Stimulated activated CD4-positive, alpha-beta T cell treated with anti-CD3 and anti-CD28 coated beads, TNF-alpha, amount 100 ng/mL, for 48 hours (primary cell): ENCODE results near the gene ATP11C.
"Not testable (repeated sequence)": the region's sequence is repeated elsewhere in the genome, so short reads cannot be mapped to it uniquely, and the experiment has no call there.

Experiments used
- DNase-seq, 3 donors: peaks; one replicate each; pipeline ENCODE4 v3.0.0-alpha.2; 2020; ENCODE audit warnings: low read depth in 3 of 3

The ATP11C gene

DNA sequence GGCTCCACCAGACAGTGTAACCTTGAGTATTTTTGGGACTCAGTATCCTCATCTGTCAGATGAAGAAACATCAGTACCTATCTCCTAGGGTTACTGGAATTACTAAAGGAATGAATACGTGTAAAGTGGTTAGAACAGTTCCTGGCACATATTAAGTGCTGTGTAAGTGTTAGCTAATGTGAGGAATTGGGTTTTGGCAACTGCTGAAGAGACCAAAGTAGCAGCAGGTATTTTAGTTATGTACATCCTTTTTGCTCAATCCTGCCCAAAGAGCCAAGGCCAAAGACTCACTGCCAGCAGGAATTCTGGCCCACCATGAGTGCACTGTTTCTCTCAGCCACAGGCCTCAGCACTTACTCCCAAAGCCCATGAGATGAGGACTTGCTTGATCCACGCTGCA is 208.2 kb downstream of the ATP11C start:
- DNase-seq: no peak

DNA sequence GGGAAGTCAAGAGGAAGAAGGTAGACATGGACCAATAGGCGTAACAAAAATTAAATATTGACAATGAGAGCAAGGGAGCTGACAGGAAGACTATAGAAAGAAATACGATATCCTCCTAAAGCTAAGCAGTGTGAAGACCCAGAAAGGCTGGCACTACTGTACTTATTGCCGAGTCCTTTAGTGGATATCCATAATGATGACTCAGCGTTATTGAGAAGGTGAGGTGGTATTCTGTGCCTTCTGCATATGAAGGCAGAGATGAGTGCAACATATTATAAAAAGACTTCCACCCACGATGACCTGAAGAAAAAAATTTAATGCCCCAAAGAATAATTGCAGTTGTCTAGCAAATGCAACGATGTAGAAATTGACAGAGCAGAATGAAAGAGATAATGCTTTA is 211.9 kb downstream of the ATP11C start:
- DNase-seq: no peak

DNA sequence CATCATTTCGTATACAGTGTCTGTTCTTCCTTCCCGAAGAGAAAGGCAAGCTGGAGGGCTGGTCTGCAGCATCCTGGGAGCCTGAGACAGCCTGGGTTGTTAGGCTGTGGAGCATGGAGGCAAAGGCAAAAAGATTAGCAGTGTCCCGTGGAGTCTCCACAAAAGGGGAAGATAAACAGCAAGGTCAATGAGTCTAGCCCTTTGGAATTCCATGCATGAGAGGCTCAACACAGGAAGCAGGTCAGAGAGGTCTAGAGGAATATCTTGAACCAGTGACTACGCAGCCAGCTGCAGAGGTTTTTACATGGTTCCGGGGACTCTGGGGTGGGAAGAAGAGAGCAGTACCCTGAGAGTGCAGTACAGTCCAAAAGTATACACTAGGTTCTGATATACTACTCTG is 212.7 kb downstream of the ATP11C start:
- no peak for DNase-seq

DNA sequence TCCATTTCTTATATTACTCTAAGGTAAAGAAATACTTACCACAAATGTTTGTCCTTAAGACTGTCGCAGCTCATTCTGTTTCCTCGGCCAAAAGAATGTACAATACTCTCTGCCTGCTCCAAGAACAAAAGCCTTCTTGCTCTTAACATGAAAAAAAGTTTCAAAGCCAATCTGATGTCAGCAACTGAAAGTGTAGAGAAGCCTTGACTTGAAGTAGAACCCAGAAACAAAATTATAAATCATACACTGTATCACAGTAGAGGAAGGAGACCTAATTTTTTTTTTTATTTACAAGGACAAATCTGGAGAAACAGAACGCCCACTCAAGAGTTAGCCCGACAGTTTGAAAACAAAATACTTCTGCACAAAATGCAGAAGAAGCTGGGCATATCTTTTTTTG is 224.8 kb downstream of the ATP11C start, which contains the start of gene MCF2:
Gene MCF2 (minus strand): TSS at position 101 of the 400 bp plus-strand sequence. CDS start 56,423 bp downstream, outside the sequence.
- no peak for DNase-seq

DNA sequence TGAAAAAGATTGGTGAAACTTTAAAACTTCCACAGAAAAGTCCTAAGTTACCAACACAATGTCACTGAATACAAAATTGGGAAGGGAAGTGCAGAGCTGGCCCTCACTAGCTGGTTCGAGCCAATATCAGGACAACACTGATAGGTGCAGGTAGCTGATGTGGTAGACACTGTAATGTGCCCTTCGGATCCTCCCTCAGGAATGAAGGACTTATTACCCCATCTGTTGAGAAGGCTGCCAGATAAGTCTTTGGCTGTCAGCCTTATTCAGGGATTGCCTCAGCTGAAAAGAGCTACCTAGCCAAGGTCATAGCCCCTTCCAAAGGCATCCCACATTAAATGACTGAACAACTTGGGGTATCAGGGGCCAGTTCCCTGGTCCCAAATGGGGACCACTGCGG is 230.2 kb downstream of the ATP11C start:
- DNase-seq: no peak

DNA sequence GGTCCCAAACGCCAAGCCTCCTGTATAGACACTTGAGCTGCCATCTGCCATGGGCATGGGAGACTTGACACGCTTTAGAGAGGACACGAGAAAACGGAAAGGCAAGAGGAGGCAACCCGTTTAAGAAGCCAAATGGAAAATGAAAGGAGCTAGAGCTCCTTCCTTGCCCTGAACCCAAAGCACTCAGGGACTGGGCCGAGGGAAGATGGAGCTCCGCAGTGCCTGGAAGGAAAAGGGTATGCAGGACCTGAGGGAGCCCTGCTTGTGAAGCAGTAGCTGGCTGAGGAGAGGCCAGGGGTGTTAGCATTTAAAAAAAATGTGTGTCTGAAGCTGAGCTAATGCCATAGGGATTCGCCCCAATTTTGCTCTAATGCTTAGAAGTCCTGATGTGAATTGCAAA is 239.9 kb downstream of the ATP11C start:
- no peak for DNase-seq

DNA sequence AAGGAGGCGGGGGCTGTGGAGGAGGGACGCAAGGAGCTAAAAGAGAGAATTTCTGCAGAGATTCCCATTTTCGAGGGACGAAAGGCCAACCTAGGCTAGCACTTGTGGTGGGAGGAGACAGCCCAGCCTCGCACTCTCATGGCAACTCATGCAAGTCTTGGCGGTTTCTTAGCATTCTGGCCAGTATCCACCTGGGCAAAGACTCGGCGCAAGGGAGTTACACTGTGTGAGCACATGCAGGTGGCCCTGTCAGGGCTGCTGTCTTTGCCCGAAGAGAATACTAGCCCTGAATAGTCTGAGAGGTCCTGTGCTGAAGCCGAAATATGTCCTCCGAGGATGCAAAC is 240.4 kb downstream of the ATP11C start:
- no peak for DNase-seq

DNA sequence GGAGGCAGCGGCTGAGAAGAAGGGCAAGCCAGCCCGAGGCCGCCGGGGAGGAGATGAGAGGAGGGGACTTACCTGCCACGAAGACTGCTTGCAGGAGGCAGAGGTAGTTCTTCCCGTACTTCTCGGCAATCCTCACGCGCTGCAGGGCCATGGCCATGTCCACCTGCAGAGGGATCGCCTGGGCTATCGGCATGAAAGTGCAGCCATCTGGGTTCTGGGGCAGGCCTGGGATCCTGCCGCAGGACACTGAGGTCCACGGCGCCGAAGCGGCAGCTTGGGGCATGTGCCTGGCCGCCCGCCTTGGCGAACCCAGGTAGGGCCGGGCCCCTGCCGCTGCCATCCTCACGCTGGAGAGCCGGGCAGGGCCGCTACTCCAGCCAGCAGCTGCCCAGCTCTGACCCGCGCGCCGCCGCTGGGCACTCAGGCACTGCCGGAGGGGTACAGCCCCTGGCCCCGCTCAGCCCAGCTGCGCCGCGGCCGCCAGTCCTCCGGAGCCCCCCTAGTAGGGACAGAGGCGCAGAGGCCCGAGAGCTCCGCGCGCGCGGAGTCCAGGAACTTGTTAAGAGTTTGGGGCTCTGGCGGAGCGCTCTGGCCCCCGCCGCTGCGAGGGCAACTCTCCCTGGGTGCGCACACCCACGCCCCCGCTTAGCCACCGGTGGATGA is 240.9 kb downstream of the ATP11C start:
- no peak for DNase-seq

DNA sequence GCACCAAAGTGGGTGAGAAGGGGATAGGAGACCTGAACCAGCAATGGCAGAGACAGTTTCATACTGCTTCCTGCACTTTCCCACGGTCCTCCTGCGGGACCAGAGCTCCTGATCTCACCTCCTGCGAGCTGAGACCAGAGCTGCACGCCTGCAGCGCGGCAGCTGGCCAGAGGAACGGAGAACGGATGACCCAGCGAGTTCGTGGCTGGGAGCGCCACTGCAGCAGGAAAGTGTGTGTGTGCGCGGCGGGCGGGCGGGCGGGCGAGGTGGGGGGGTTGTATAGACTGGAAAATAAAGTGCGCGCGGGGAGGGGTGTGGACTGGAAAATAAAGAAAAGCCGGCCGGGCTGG is 241.4 kb downstream of the ATP11C start:
- no peak for DNase-seq

DNA sequence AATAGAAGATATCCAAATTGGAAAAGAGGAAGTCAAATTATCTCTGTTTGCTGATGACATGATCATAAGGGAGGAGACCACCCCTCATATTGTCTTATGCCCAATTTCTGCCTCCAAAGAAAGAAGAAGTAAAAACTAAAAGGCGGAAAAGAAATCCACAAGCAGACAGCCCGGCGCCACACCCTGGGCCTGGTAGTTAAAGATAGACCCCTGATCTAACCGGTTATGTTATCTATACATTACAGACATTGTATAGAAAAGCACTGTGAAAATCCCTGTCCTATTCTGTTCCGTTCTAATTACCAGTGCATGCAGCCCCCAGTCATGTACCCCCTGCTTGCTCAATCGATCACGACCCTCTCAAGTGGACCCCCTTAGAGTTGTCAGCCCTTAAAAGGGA is 247.7 kb downstream of the ATP11C start:
- DNase-seq: not testable (repeated sequence)

DNA sequence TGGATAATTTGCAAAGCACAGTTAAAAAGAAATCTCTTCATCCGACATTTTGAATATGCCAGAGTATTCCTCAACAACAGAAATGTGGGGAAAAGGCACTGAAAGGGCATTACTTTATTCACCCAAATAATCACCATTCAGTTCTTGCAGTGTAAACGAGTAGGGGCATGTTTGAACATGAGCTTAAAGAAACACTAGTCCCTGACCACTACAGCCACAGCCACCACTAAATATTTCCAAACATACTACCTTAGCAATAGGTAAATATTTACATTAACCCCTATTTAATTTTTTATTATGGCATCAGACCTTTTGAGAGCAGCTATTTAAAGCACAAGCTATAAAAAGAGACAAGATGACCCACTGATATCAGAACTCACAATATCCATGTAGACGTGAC is 252.5 kb downstream of the ATP11C start:
- DNase-seq: no peak
